Activated naive CD4-positive, alpha-beta T cell treated with anti-CD3 and anti-CD28 coated beads, Interleukin-2, amount 50 U/mL, for 72 hours (primary cell): ENCODE results near the gene LRCH1. TPM values are rescaled to one million over a fixed set of nuclear protein-coding genes. Genes with fewer than 3 reads are reported as not detected.
"Not testable (repeated sequence)": the region's sequence is repeated elsewhere in the genome, so short reads cannot be mapped to it uniquely, and the experiment has no call there.

Experiments
- ATAC-seq, 2 donors: fragments of 150-1000 bp; cut with Tn5 transposase; 2 replicates each; pipeline ENCODE4 v1.10.0; 2021; ENCODE audit warnings: mild to moderate bottlenecking in 2 of 2, moderate library complexity in 2 of 2
- DNase-seq, 2 donors: peaks; one replicate each; pipeline ENCODE4 v3.0.0; 2021 to 2022; ENCODE audit warnings: low spot score in 2 of 2
- H3K27ac Mint-ChIP-seq, 2 donors: one replicate each; pipeline ENCODE4 v1.8.0; 2022; ENCODE audit warnings: mild to moderate bottlenecking in 2 of 2, mixed read lengths in 2 of 2
- H3K36me3 Mint-ChIP-seq, 2 donors: one replicate each; pipeline ENCODE4 v1.8.0; 2022; ENCODE audit warnings: mixed read lengths in 2 of 2
- H3K9me3 Mint-ChIP-seq, 2 donors: one replicate each; pipeline ENCODE4 v1.8.0; 2022; ENCODE audit warnings: mixed read lengths in 2 of 2
- total RNA-seq, 2 donors: library from RNA; stranded (reverse); gene quantifications; one replicate each; pipeline ENCODE4 v1.2.3, GENCODE V29; 2022

Gene LRCH1
- total RNA-seq, 2 donors from 2014 or later: 17.5 to 21.5 TPM

GRCh38 chr13:46748300-46748699 lies 195.3 kb downstream of the LRCH1 start:
- H3K36me3 Mint-ChIP-seq: peaks cover 4 to 34% of the 10 kb centered on the region in 2 donors
- H3K9me3 Mint-ChIP-seq: no peaks in the 10 kb centered on the region
- ATAC-seq (no peak), DNase-seq (no peak)
- H3K27ac Mint-ChIP-seq: no peak overlapping the region

GRCh38 chr13:46749951-46750350 lies 197.0 kb downstream of the LRCH1 start:
- ATAC-seq: no peak
- no peaks in the 10 kb centered on the region for H3K9me3 Mint-ChIP-seq
- peaks cover 4 to 34% of the 10 kb centered on the region in 2 donors for H3K36me3 Mint-ChIP-seq
- peak overlapping the region in 1 of 2 donors; percentile 44 for H3K27ac Mint-ChIP-seq
- DNase-seq: no peak

GRCh38 chr13:46751811-46752635 lies 199.1 kb downstream of the LRCH1 start:
- peak; percentile 46 to 69 for DNase-seq
- peaks cover 0 to 18% of the 10 kb centered on the region in 2 donors for H3K36me3 Mint-ChIP-seq
- peak overlapping the region in 1 of 2 donors; percentile 44 for H3K27ac Mint-ChIP-seq
- no peaks in the 10 kb centered on the region for H3K9me3 Mint-ChIP-seq
- peak; percentile 98 to 100 for ATAC-seq

DNA sequence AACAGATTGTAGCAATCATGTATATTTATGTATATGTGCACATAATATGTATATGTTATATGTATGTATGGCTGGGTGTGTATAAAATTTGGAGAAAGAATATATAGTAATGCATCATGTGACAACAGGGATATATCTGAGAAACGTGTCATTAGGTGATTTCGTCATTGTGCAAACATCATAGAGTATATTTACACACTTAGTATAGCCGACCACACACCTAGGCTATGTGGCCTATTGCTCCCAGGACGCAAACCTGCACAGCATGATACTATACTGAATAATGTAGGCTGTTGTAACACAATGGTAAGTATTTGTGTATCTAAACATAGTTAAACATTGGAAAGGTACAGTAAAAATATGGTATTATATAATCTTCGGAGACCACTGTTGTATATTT lies 200.2 kb downstream of the LRCH1 start:
- Mint-ChIP-seq H3K9me3 (no peaks in the 10 kb centered on the region), H3K27ac (no peak overlapping the region), H3K36me3 (peaks cover 0 to 15% of the 10 kb centered on the region in 2 donors)
- DNase-seq: no peak
- ATAC-seq: no peak

DNA sequence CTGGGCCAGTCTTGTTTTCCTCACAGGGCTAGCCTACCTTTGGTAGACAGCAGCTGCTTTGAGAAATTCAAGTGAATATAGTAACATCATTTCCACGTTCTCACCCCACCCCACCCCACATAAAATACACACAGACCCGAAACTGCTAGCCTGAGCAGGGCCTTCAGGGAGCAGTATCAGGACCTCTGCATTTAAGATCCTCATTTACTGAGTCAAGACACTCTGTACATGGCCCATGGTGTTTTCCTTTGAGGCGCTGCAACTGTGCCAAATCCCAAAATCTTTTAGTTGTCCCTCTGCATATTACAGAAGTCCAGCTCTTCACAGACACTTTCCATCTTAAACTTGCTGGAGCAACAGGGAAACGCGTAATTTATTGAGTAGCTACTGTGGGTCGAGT lies 200.9 kb downstream of the LRCH1 start:
- Mint-ChIP-seq H3K9me3 (no peaks in the 10 kb centered on the region), H3K36me3 (peaks cover 0 to 15% of the 10 kb centered on the region in 2 donors), H3K27ac (no peak overlapping the region)
- ATAC-seq: no peak
- no peak for DNase-seq

GRCh38 chr13:46754812-46755211 lies 201.8 kb downstream of the LRCH1 start:
- ATAC-seq (no peak), DNase-seq (no peak)
- Mint-ChIP-seq H3K36me3 (peaks cover 0 to 15% of the 10 kb centered on the region in 2 donors), H3K9me3 (no peaks in the 10 kb centered on the region), H3K27ac (no peak overlapping the region)

GRCh38 chr13:46755508-46755907 lies 202.5 kb downstream of the LRCH1 start:
- H3K27ac Mint-ChIP-seq, ATAC-seq, H3K9me3 Mint-ChIP-seq, DNase-seq: not testable (repeated sequence)
- peaks cover 0 to 14% of the 10 kb centered on the region in 2 donors for H3K36me3 Mint-ChIP-seq

DNA sequence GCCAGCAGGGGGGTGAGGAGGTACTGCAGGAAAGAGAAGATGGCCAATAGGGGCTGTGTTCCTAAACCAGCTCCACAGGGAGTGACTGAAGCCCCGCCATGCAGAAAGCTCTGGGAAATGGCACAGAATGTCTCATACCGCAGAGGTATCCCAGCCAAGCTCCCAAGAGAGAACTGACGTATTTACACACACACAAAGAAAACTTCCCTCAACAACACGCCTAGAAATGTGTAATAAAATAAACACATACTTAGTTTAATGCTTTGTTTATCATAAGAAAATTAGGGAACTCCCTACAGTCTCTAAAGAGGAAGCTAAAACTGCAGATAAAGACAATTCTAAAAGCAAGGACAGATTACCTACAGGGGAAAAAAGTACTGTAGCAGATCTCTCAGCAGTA lies 204.0 kb downstream of the LRCH1 start:
- no peak for ATAC-seq
- DNase-seq: no peak
- H3K36me3 Mint-ChIP-seq: peaks cover 0 to 3% of the 10 kb centered on the region in 2 donors
- peak overlapping the region in 1 of 2 donors; percentile 14 for H3K27ac Mint-ChIP-seq
- H3K9me3 Mint-ChIP-seq: no peaks in the 10 kb centered on the region

DNA sequence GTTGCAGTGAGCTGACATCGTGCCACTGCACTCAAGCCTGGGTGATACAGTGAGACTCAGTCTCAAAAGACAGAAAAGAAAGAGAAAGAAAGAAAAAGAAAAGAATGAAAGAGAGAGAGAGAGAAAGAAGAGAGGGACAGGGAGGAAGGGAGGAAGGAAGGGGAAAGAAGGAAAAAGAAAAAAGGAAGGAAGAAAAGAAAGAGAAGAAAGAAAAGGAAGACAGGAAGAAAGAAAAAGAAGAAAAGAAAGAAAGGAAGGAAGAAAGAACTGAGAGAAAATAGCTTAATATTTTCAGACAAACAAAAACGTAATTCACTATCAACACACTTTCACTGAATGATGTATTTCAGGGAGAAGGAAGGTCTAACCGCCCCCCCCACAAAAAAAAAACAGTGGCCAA lies 204.7 kb downstream of the LRCH1 start:
- no peaks in the 10 kb centered on the region for H3K36me3 Mint-ChIP-seq
- DNase-seq (no peak), ATAC-seq (no peak)
- peak overlapping the region in 1 of 2 donors; percentile 14 for H3K27ac Mint-ChIP-seq
- H3K9me3 Mint-ChIP-seq: no peaks in the 10 kb centered on the region

GRCh38 chr13:46759846-46760245 lies 206.9 kb downstream of the LRCH1 start:
- DNase-seq: no peak
- H3K36me3 Mint-ChIP-seq: no peaks in the 10 kb centered on the region

DNA sequence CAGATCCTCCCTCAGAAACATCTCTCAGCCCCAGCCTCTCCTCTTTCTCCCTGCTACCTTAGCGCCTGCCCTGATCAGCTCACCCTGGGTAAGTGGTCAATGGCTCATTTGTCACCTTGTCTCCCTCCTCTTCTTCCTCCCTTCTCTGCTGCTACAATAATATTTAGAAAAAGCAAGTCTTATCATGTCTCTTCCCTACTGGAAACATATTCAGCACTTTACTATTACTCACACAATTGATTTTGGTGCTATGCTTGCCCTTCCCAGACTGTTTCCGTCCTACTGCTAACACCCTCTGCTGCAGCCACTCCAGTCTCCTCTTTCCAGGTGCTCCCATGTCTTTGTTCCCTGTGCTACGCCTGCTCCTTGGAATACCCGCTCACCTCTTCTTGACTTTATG lies 208.2 kb downstream of the LRCH1 start:
- ATAC-seq (no peak), DNase-seq (no peak)
- Mint-ChIP-seq H3K27ac (no peak overlapping the region), H3K9me3 (no peaks in the 10 kb centered on the region), H3K36me3 (no peaks in the 10 kb centered on the region)

More at GRCh38 chr13:46759846-46760245, 206.9 kb downstream of the LRCH1 start:
- H3K9me3 Mint-ChIP-seq: no peaks in the 10 kb centered on the region
- peak overlapping the region; percentile 43 to 58 for H3K27ac Mint-ChIP-seq
- ATAC-seq: no peak

DNA sequence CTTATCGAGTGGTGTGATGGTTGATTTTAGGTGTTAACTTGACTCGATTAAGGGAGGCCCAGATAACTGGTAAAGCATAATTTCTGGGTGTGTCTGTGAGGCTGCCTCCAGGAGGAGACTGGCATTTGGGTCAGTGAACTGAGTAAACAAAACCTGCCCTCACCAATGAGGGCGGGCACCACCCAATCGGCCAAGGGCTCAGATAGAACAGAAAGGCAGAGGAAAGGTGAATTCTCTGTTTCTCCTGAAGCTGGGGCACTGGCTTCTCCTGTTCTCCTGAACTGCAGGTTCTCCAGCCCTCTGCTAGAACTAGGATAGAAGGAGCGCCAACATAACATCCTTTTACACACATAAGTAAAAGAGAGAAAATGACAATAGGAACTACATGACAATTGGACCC lies 208.9 kb downstream of the LRCH1 start:
- ATAC-seq (no peak), DNase-seq (no peak)
- no peaks in the 10 kb centered on the region for H3K9me3 Mint-ChIP-seq
- H3K27ac Mint-ChIP-seq: no peak overlapping the region
- no peaks in the 10 kb centered on the region for H3K36me3 Mint-ChIP-seq

DNA sequence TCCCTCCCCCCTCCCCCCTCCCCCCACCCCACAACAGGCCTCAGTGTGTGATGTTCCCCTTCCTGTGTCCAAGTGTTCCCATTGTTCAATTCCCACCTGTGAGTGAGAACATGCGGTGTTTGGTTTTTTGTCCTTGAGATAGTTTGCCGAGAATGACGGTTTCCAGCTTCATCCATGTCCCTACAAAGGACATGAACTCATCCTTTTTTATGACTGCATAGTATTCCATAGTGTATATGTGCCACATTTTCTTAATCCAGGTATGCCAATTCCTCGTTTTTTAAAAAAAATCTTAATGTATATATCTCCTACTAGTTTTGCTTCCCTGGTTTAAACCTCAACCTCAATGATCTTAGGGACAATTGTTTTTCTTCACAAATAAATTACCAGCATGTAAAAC lies 217.0 kb downstream of the LRCH1 start:
- H3K36me3 Mint-ChIP-seq: peaks cover 23 to 41% of the 10 kb centered on the region in 2 donors
- not testable (repeated sequence) for ATAC-seq, DNase-seq, H3K27ac Mint-ChIP-seq, H3K9me3 Mint-ChIP-seq

DNA sequence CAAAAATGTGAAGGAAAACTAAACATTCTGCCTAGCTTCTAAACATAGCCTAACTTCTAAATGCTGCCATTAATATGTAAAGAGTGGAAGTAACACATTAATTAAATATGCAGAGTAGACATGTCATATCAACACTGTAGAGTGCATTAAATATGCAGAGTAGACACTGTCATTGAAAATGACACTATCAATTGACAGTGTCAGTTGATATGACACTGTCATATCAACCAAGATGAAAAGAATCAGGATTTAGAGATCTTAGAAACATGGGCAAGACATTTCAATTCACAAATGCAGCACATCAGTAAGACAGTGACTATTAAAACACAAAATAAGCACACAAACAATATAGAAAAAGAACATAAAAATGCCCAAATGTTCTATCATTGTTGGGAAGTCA lies 218.7 kb downstream of the LRCH1 start:
- DNase-seq (no peak), ATAC-seq (no peak)
- H3K9me3 Mint-ChIP-seq: no peaks in the 10 kb centered on the region
- no peak overlapping the region for H3K27ac Mint-ChIP-seq
- peaks cover 33 to 56% of the 10 kb centered on the region in 2 donors for H3K36me3 Mint-ChIP-seq

- Mint-ChIP-seq H3K9me3 (no peaks in the 10 kb centered on the region), H3K27ac (no peak overlapping the region), H3K36me3 (peaks cover 42 to 65% of the 10 kb centered on the region in 2 donors)
- ATAC-seq (no peak), DNase-seq (no peak)
These were observed 220.6 kb downstream of the LRCH1 start for GRCh38 chr13:46773541-46773940.

- no peaks in the 10 kb centered on the region for H3K9me3 Mint-ChIP-seq
- peaks cover 42 to 66% of the 10 kb centered on the region in 2 donors for H3K36me3 Mint-ChIP-seq
- DNase-seq (no peak), ATAC-seq (no peak)
- peak overlapping the region in 1 of 2 donors; percentile 7 for H3K27ac Mint-ChIP-seq
These were observed 222.6 kb downstream of the LRCH1 start for GRCh38 chr13:46775385-46776107.

- ATAC-seq (no peak), DNase-seq (no peak)
- H3K36me3 Mint-ChIP-seq: peaks cover 28 to 54% of the 10 kb centered on the region in 2 donors
- no peak overlapping the region for H3K27ac Mint-ChIP-seq
- no peaks in the 10 kb centered on the region for H3K9me3 Mint-ChIP-seq
These were observed 225.1 kb downstream of the LRCH1 start for GRCh38 chr13:46778095-46778494.
